Liver (tissue), 9 donors: ENCODE data around the gene PGAM1. TPM values are rescaled to one million over a fixed set of nuclear protein-coding genes. Genes with fewer than 3 reads are reported as not detected.

Experiments used
- DNase-seq: peaks from one replicate; pipeline ENCODE4 v3.0.0-alpha.2; 2017; ENCODE audit warnings: low spot score
- H3K27ac ChIP-seq, 2 donors: one replicate each; pipeline ENCODE4 v1.7.0; 2013; ENCODE audit warnings: inconsistent platforms in 2 of 2, low read length in 2 of 2, control low read depth in 1 of 2, low read depth in 1 of 2, mild to moderate bottlenecking in 1 of 2
- H3K27me3 ChIP-seq, 4 donors: one replicate each; pipeline versions ENCODE4 v1.6.1 to v1.7.0; 2013; ENCODE audit warnings: low read length in 3 of 4, inconsistent platforms in 1 of 4, mild to moderate bottlenecking in 1 of 4, moderate library complexity in 1 of 4; ENCODE audit not compliant: control insufficient read depth in 4 of 4, insufficient read depth in 4 of 4
- H3K36me3 ChIP-seq, 4 donors: one replicate each; pipeline versions ENCODE4 v1.6.1 to v1.7.0; 2013; ENCODE audit warnings: low read length in 3 of 4, mild to moderate bottlenecking in 3 of 4, low read depth in 1 of 4, moderate library complexity in 1 of 4; ENCODE audit not compliant: control insufficient read depth in 4 of 4, insufficient read depth in 3 of 4
- H3K4me1 ChIP-seq, 4 donors: one replicate each; pipeline versions ENCODE4 v1.6.1 to v1.7.0; 2013; ENCODE audit warnings: low read length in 3 of 4, mild to moderate bottlenecking in 3 of 4, moderate library complexity in 1 of 4; ENCODE audit not compliant: control insufficient read depth in 4 of 4, insufficient read depth in 4 of 4
- H3K4me3 ChIP-seq, 3 donors: one replicate each; pipeline versions ENCODE4 v1.6.1 to v1.7.0; 2013; ENCODE audit warnings: low read length in 3 of 3, control low read depth in 1 of 3, low read depth in 1 of 3, mild to moderate bottlenecking in 1 of 3
- H3K9ac ChIP-seq, 2 donors: one replicate each; pipeline ENCODE4 v1.7.0; 2013; ENCODE audit warnings: low read length in 2 of 2, mild to moderate bottlenecking in 2 of 2, moderate library complexity in 2 of 2, control low read depth in 1 of 2, low read depth in 1 of 2
- H3K9me3 ChIP-seq, 4 donors: one replicate each; pipeline versions ENCODE4 v1.6.1 to v1.7.0; 2013; ENCODE audit warnings: low read length in 3 of 4; ENCODE audit not compliant: control insufficient read depth in 4 of 4
- EGR1 ChIP-seq, 2 donors: IDR thresholded peaks; 2 replicates each; pipeline ENCODE4 v1.6.1; 2016 to 2018; ENCODE audit warnings: antibody characterized with exemption in 2 of 2, low read depth in 2 of 2
- FOXA1 ChIP-seq: IDR thresholded peaks from 2 replicates; pipeline ENCODE4 v1.6.1; 2016; ENCODE audit warnings: antibody characterized with exemption
- FOXA2 ChIP-seq: IDR thresholded peaks from 2 replicates; pipeline ENCODE4 v1.6.1; 2016; ENCODE audit warnings: antibody characterized with exemption
- HNF4A ChIP-seq, 2 donors: conservative IDR thresholded peaks; 2 replicates each; pipeline ENCODE4 v1.6.1; 2016; ENCODE audit warnings: antibody characterized with exemption in 2 of 2, mild to moderate bottlenecking in 2 of 2
- HNF4G ChIP-seq: IDR thresholded peaks from 2 replicates; pipeline ENCODE4 v1.6.1; 2016; ENCODE audit warnings: antibody characterized with exemption
- JUND ChIP-seq, 2 donors: IDR thresholded peaks; 2 replicates each; pipeline ENCODE4 v1.6.1; 2016; ENCODE audit warnings: antibody characterized with exemption in 2 of 2
- MAX ChIP-seq: IDR thresholded peaks from 2 replicates; pipeline ENCODE4 v1.6.1; 2016; ENCODE audit warnings: antibody characterized with exemption
- NR2F2 ChIP-seq: IDR thresholded peaks from 2 replicates; pipeline ENCODE4 v1.6.1; 2016; ENCODE audit warnings: antibody characterized with exemption
- RAD21 ChIP-seq, 2 donors: IDR thresholded peaks; 2 replicates each; pipeline ENCODE4 v1.6.1; 2016; ENCODE audit warnings: antibody characterized with exemption in 2 of 2, mild to moderate bottlenecking in 2 of 2
- REST ChIP-seq: IDR thresholded peaks from 2 replicates; pipeline ENCODE4 v1.6.1; 2016; ENCODE audit warnings: antibody characterized with exemption, mild to moderate bottlenecking
- RXRA ChIP-seq, 2 donors: IDR thresholded peaks; 2 replicates each; pipeline ENCODE4 v1.6.1; 2017 to 2018; ENCODE audit warnings: antibody characterized with exemption in 2 of 2, mild to moderate bottlenecking in 1 of 2
- SP1 ChIP-seq: IDR thresholded peaks from 2 replicates; pipeline ENCODE4 v1.6.1; 2018; ENCODE audit warnings: antibody characterized with exemption, mild to moderate bottlenecking
- TAF1 ChIP-seq: conservative IDR thresholded peaks from 2 replicates; pipeline ENCODE4 v1.6.1; 2016; ENCODE audit warnings: antibody characterized with exemption, mild to moderate bottlenecking
- YY1 ChIP-seq: IDR thresholded peaks from 2 replicates; pipeline ENCODE4 v1.6.1; 2016; ENCODE audit warnings: antibody characterized with exemption, mild to moderate bottlenecking
- ZBTB33 ChIP-seq: IDR thresholded peaks from 2 replicates; pipeline ENCODE4 v1.6.1; 2016; ENCODE audit warnings: antibody characterized with exemption
- WGBS: extraction: QIAGEN DNeasy Blood & Tissue Kit; methylation state at CpG from one replicate; pipeline ENCODE4 v1.1.7; 2013; 5-methylcytosine and 5-hydroxymethylcytosine counted together
- polyA plus RNA-seq, 2 donors: library from polyadenylated mRNA; stranded (reverse) in 1 of 2; unstranded in 1 of 2; fragments of 200-250 nt in 1 of 2; fragments of >200 nt in 1 of 2; fragmentation: Nextera tagmentation in 1 of 2; extraction: Ambion mirVana in 1 of 2; gene quantifications; one replicate each; pipeline versions ENCODE4 v1.2.1 to v1.2.3, GENCODE V29; 2013 to 2015
- total RNA-seq, 2 donors: library from RNA; depleted of rRNA; stranded (reverse); fragments of >200 nt; gene quantifications; one replicate each; pipeline ENCODE4 v1.2.3, GENCODE V29; 2014
- TF ChIP-seq, protein P1 (sequence below): fragments of 150-350 bp; IDR thresholded peaks from 2 replicates; pipeline ENCODE4 v1.5.1; 2017; ENCODE audit warnings: improper control_type of control experiment, low read depth, low read length; ENCODE audit not compliant: missing input control
- TF ChIP-seq, protein P2 (sequence below): IDR thresholded peaks from 2 replicates; pipeline ENCODE4 v1.6.1; 2016; ENCODE audit warnings: antibody characterized with exemption
- donor health status: healthy.
- donor health status: healthy.
- donor health status: healthy.
- donor health status: healthy.
- donor health status: healthy.

PGAM1 gene
- total and polyA plus RNA-seq, 4 donors: 52.0 to 178 (median 106) TPM

DNA sequence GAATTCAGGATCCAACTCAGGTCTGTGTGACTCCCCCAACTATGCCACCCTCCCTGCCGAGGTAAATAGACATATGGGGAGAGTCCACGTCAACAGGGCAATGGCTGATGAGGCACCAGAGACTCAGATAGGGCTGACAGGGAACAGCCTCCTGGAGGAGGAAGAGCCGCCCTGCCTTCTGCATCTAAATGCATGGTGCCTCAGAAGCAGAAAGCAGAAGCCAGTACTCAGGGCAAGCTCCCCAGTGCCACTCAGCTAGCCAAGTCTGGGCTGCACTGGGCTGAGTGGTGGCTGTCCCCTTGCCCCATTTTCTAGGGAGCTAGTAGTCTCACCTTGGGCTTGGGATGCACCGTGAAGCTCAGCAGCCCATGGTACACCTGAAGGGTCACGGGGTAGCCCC lies 35.9 kb upstream of the PGAM1 start:
- H3K27ac ChIP-seq: no peak overlapping the region
- 93% methylated on average over 5 of the region's 5 CpGs for WGBS

DNA sequence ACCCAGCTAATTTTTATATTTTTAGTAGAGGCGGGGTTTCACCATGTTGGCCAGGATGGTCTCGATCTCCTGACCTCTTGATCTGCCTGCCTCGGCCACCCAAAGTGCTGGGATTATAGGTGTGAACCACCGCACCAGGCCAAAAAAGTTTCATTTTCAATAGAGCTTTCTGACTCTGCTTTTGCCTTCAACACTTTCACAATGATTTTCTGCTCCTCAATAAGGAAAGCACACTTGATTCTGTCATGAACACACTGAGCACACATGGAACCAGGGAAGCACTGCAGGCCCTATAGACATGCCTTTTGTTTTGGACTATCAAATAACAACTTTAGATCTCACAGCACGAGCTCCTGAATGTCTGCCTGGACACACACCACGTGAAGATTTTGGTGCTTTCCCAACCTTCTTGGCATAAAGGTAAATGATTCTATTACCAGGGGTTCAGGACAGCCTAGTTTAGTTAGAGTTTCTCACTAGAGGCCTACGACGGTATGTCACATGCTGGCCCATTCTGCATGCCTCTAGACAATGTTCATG lies 32.9 kb upstream of the PGAM1 start:
- no peak for DNase-seq
- Histone ChIP-seq H3K27me3 (no peaks in the 10 kb centered on the region), H3K9me3 (no peaks in the 10 kb centered on the region), H3K4me1 (no peaks in the 10 kb centered on the region), H3K4me3 (no peak overlapping the region), H3K27ac (no peak overlapping the region), H3K9ac (no peak overlapping the region), H3K36me3 (peaks cover 12 to 48% (median 15%) of the 10 kb centered on the region in 4 donors)
- 92% methylated on average over 8 of the region's 8 CpGs for WGBS
- TF ChIP-seq HNF4G (no peak), NR2F2 (no peak), YY1 (no peak), SP1 (no peak), RAD21 (IDR thresholded peaks at IDR 0.05) (no peak), FOXA1 (no peak), EGR1 (IDR thresholded peaks at IDR 0.05; ENCODE audit: low read depth in 2 of 2) (no peak), TAF1 (no peak), RXRA (IDR thresholded peaks at IDR 0.05) (no peak), MAX (no peak), JUND (IDR thresholded peaks at IDR 0.05) (no peak), ZBTB33 (no peak), FOXA2 (no peak)
- TF ChIP-seq, protein P1, sequence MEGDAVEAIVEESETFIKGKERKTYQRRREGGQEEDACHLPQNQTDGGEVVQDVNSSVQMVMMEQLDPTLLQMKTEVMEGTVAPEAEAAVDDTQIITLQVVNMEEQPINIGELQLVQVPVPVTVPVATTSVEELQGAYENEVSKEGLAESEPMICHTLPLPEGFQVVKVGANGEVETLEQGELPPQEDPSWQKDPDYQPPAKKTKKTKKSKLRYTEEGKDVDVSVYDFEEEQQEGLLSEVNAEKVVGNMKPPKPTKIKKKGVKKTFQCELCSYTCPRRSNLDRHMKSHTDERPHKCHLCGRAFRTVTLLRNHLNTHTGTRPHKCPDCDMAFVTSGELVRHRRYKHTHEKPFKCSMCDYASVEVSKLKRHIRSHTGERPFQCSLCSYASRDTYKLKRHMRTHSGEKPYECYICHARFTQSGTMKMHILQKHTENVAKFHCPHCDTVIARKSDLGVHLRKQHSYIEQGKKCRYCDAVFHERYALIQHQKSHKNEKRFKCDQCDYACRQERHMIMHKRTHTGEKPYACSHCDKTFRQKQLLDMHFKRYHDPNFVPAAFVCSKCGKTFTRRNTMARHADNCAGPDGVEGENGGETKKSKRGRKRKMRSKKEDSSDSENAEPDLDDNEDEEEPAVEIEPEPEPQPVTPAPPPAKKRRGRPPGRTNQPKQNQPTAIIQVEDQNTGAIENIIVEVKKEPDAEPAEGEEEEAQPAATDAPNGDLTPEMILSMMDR: no peak
- TF ChIP-seq, protein P2, sequence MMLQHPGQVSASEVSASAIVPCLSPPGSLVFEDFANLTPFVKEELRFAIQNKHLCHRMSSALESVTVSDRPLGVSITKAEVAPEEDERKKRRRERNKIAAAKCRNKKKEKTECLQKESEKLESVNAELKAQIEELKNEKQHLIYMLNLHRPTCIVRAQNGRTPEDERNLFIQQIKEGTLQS: no peak

More for the DNA sequence above, 35.9 kb upstream of the PGAM1 start:
- TF ChIP-seq FOXA1 (no peak), HNF4A (conservative IDR thresholded peaks at IDR 0.05) (no peak), TAF1 (no peak), SP1 (no peak), RXRA (IDR thresholded peaks at IDR 0.05) (no peak), YY1 (no peak), REST (no peak)
- TF ChIP-seq, protein P1: no peak
- Histone ChIP-seq H3K9ac (no peak overlapping the region), H3K27me3 (no peaks in the 10 kb centered on the region), H3K4me3 (no peak overlapping the region), H3K36me3 (peaks cover 7 to 45% (median 10%) of the 10 kb centered on the region in 4 donors), H3K4me1 (no peaks in the 10 kb centered on the region), H3K9me3 (no peaks in the 10 kb centered on the region)
- no peak for DNase-seq
